ENCODE measurements around the gene FOXP2. TPM values are rescaled to one million over a fixed set of nuclear protein-coding genes. Genes with fewer than 3 reads are reported as not detected.

The FOXP2 gene
- total RNA-seq, 1 donor from 2014 or later, result 13.9 TPM

- Mint-ChIP-seq H3K9me3 (no peaks in the 10 kb centered on the region), H3K4me3 (no peak overlapping the region), H3K27ac (no peak overlapping the region), H3K36me3 (no peaks in the 10 kb centered on the region), H3K4me1 (peaks cover 9% of the 10 kb centered on the region), H3K27me3 (ENCODE audit: low read depth) (peaks cover 37% of the 10 kb centered on the region)
- TF ChIP-seq, protein P1, sequence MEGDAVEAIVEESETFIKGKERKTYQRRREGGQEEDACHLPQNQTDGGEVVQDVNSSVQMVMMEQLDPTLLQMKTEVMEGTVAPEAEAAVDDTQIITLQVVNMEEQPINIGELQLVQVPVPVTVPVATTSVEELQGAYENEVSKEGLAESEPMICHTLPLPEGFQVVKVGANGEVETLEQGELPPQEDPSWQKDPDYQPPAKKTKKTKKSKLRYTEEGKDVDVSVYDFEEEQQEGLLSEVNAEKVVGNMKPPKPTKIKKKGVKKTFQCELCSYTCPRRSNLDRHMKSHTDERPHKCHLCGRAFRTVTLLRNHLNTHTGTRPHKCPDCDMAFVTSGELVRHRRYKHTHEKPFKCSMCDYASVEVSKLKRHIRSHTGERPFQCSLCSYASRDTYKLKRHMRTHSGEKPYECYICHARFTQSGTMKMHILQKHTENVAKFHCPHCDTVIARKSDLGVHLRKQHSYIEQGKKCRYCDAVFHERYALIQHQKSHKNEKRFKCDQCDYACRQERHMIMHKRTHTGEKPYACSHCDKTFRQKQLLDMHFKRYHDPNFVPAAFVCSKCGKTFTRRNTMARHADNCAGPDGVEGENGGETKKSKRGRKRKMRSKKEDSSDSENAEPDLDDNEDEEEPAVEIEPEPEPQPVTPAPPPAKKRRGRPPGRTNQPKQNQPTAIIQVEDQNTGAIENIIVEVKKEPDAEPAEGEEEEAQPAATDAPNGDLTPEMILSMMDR (IDR thresholded peaks at IDR 0.05; ENCODE audit: unreplicated experiment), result no peak
- DNase-seq (ENCODE audit: low spot score in 2 of 2, unreplicated experiment in 2 of 2), result no peak
Measured at GRCh38 chr7:114409750-114410149, 4.9 kb upstream of the FOXP2 start.

- H3K4me3 Mint-ChIP-seq, result no peak overlapping the region
- H3K27me3 Mint-ChIP-seq (ENCODE audit: low read depth), result peaks cover 21% of the 10 kb centered on the region
- H3K27ac Mint-ChIP-seq, result no peak overlapping the region
- H3K4me1 Mint-ChIP-seq, result peaks cover 9% of the 10 kb centered on the region
- H3K36me3 Mint-ChIP-seq, result no peaks in the 10 kb centered on the region
- TF ChIP-seq, protein P1 (IDR thresholded peaks at IDR 0.05; ENCODE audit: unreplicated experiment), result no peak
- DNase-seq (ENCODE audit: low spot score in 2 of 2, unreplicated experiment in 2 of 2), result no peak
- H3K9me3 Mint-ChIP-seq, result no peaks in the 10 kb centered on the region
Measured at GRCh38 chr7:114412548-114412947, 2.1 kb upstream of the FOXP2 start.

DNA sequence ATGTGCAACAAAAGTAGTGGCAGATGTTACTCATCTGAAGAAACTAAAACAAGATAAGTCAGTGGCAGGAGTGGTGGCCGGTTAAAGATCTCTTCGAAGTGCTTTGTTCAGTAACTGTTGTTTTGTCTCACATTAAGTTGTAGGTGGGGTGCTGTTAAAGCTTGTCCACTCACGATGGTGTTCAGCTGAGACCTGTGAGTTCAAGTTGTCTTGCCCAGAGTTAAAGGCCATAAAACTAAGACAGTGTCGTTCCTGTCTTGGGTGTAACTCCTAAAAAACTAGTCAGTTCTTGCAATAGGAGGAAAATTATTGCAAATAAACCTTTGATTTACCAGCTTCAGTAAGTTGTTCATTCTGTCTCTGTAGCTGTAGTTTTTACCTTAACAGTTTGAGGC, 857 bp upstream of the FOXP2 start:
- no peaks in the 10 kb centered on the region for H3K9me3 Mint-ChIP-seq
- no peak overlapping the region for H3K27ac Mint-ChIP-seq
- TF ChIP-seq, protein P1 (IDR thresholded peaks at IDR 0.05; ENCODE audit: unreplicated experiment), result no peak

GRCh38 chr7:114415064-114415989, 712 bp downstream of the FOXP2 start:
- H3K4me3 Mint-ChIP-seq, result no peak overlapping the region
- H3K27ac Mint-ChIP-seq, result no peak overlapping the region
- DNase-seq (ENCODE audit: low spot score in 2 of 2, unreplicated experiment in 2 of 2), result no peak
- H3K27me3 Mint-ChIP-seq (ENCODE audit: low read depth), result peaks cover 15% of the 10 kb centered on the region
- peaks cover 33% of the 10 kb centered on the region for H3K4me1 Mint-ChIP-seq
- TF ChIP-seq, protein P1 (IDR thresholded peaks at IDR 0.05; ENCODE audit: unreplicated experiment), result no peak
- H3K36me3 Mint-ChIP-seq, result no peaks in the 10 kb centered on the region
- no peaks in the 10 kb centered on the region for H3K9me3 Mint-ChIP-seq

More for the DNA sequence above, 857 bp upstream of the FOXP2 start:
- Mint-ChIP-seq H3K4me1 (peaks cover 20% of the 10 kb centered on the region), H3K36me3 (no peaks in the 10 kb centered on the region), H3K27me3 (ENCODE audit: low read depth) (peaks cover 20% of the 10 kb centered on the region), H3K4me3 (no peak overlapping the region)
- DNase-seq (ENCODE audit: low spot score in 2 of 2, unreplicated experiment in 2 of 2), result no peak

DNA sequence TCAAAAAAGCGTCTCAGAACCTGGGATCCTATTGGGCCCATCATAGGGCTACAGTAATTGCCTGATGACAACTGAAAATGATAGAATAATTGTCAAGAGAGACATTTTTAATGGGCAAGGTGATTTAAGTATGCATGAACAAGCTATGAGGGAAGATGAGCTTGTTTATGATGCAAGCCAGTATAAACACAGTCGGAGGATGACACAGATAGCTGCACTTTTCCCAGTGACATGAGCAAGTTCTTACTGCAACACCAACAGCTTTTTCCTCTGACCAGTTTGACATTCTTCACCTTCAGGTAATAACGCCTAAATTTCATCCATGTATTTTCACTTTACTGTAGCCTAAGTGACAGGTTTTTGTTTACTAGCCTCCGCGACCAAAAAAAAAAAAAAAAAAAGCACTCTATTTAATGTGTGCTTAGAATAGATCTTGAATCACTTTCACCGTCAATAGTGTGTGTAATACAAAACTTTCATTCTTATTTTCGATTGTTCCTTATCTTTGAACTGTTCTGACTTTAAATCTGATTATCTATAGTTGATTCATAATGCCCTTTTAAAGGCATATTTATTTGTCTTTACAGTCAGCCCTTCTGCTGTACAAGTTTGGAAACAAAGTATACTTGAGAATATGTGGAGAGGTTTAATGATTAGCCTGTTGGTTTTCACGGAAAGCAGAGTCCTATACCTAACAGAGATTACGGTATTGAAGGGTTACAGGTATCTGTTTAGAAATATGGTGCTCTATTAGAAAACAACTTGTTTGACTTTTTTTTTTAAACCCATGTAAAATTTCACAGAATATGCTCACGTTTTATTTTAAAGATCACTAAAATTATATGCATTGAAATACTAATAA, 1.7 kb downstream of the FOXP2 start:
- Mint-ChIP-seq H3K9me3 (no peaks in the 10 kb centered on the region), H3K27me3 (ENCODE audit: low read depth) (peaks cover 13% of the 10 kb centered on the region), H3K27ac (no peak overlapping the region), H3K4me1 (peaks cover 34% of the 10 kb centered on the region), H3K4me3 (no peak overlapping the region), H3K36me3 (no peaks in the 10 kb centered on the region)
- no peak for DNase-seq (ENCODE audit: low spot score in 2 of 2, unreplicated experiment in 2 of 2)
- TF ChIP-seq, protein P1 (IDR thresholded peaks at IDR 0.05; ENCODE audit: unreplicated experiment), result no peak
